GM12878 (cell line): Measurements from ENCODE around the gene TMEM255A. TPM values are rescaled to one million over a fixed set of nuclear protein-coding genes. Genes with fewer than 3 reads are reported as not detected.

Experiments used
- ATF7 ChIP-seq: fragments of 450-650 bp; IDR thresholded peaks from 2 replicates; pipeline ENCODE4 v1.6.1; 2016; ENCODE audit warnings: low read depth, mild to moderate bottlenecking
- BACH1 ChIP-seq: fragments of 450-650 bp; IDR thresholded peaks from 2 replicates; pipeline ENCODE4 v1.6.1; 2017; ENCODE audit warnings: mild to moderate bottlenecking, borderline replicate concordance
- BCL11A ChIP-seq: IDR thresholded peaks from 2 replicates; pipeline ENCODE4 v1.6.1; 2011; ENCODE audit warnings: low read depth, low read length
- EGR1 ChIP-seq, 2 experiments: IDR thresholded peaks; 1 replicate in 1 of 2; 2 replicates in 1 of 2; pipeline ENCODE4 v1.6.1; 2011 to 2012; ENCODE audit warnings: low read depth in 2 of 2, low read length in 2 of 2, borderline replicate concordance in 1 of 2, mild to moderate bottlenecking in 1 of 2, moderate library complexity in 1 of 2
- EZH2 ChIP-seq: IDR thresholded peaks from 2 replicates; pipeline ENCODE4 v1.6.1; 2012; ENCODE audit warnings: low read depth, mild to moderate bottlenecking, control low read depth, inconsistent platforms, low read length, borderline replicate concordance; ENCODE audit not compliant: control insufficient read depth
- GATAD2B ChIP-seq: fragments of 450-650 bp; conservative IDR thresholded peaks from 2 replicates; pipeline ENCODE4 v1.6.1; 2017; ENCODE audit warnings: low read depth, mild to moderate bottlenecking, moderate library complexity
- HDAC2 ChIP-seq: fragments of 200-600 bp; sonication (generic); IDR thresholded peaks from 2 replicates; pipeline ENCODE4 v1.6.1; 2017
- JUNB ChIP-seq: IDR thresholded peaks from 2 replicates; pipeline ENCODE4 v1.6.1; 2016; ENCODE audit warnings: antibody characterized with exemption, mild to moderate bottlenecking
- KAT2A ChIP-seq: conservative IDR thresholded peaks from 2 replicates; pipeline ENCODE4 v1.6.1; 2011; ENCODE audit warnings: low read depth, low read length; ENCODE audit not compliant: control insufficient read depth
- MEF2B ChIP-seq: fragments of 450-650 bp; IDR thresholded peaks from 2 replicates; pipeline ENCODE4 v1.6.1; 2018; ENCODE audit warnings: mild to moderate bottlenecking, moderate library complexity; ENCODE audit not compliant: partially characterized antibody, poor library complexity, severe bottlenecking
- MTA3 ChIP-seq: IDR thresholded peaks from 2 replicates; pipeline ENCODE4 v1.6.1; 2012; ENCODE audit warnings: low read length, inconsistent platforms, borderline replicate concordance
- NR2C1 ChIP-seq: fragments of 450-650 bp; IDR thresholded peaks from 2 replicates; pipeline ENCODE4 v1.6.1; 2017; ENCODE audit warnings: antibody characterized with exemption, mild to moderate bottlenecking, moderate library complexity
- RAD51 ChIP-seq: fragments of 450-650 bp; IDR thresholded peaks from 2 replicates; pipeline ENCODE4 v1.6.1; 2016; ENCODE audit warnings: moderate library complexity, mild to moderate bottlenecking, inconsistent platforms
- RELA ChIP-seq: fragments of 450-650 bp; IDR thresholded peaks from 2 replicates; pipeline ENCODE4 v1.8.0; 2014; ENCODE audit warnings: borderline replicate concordance; ENCODE audit not compliant: partially characterized antibody
- REST ChIP-seq: IDR thresholded peaks from 2 replicates; pipeline ENCODE4 v1.6.1; 2012; ENCODE audit warnings: mild to moderate bottlenecking, low read depth, low read length
- SIN3A ChIP-seq: IDR thresholded peaks from 2 replicates; pipeline ENCODE4 v1.6.1; 2012; ENCODE audit warnings: low read depth, low read length, improper control_type of control experiment
- TCF3 ChIP-seq: IDR thresholded peaks from 2 replicates; pipeline ENCODE4 v1.6.1; 2012; ENCODE audit warnings: low read depth, mild to moderate bottlenecking, low read length, borderline replicate concordance; ENCODE audit not compliant: insufficient read depth
- TCF7 ChIP-seq: IDR thresholded peaks from 2 replicates; pipeline ENCODE4 v1.6.1; 2014; ENCODE audit warnings: antibody characterized with exemption, borderline replicate concordance
- WRNIP1 ChIP-seq: IDR thresholded peaks from 2 replicates; pipeline ENCODE4 v1.6.1; 2011; ENCODE audit warnings: low read depth, low read length, improper control_type of control experiment, borderline replicate concordance
- ZNF207 ChIP-seq: fragments of 450-650 bp; IDR thresholded peaks from 2 replicates; pipeline ENCODE4 v1.6.1; 2014; ENCODE audit warnings: antibody characterized with exemption, mild to moderate bottlenecking, borderline replicate concordance
- ZSCAN29 ChIP-seq: fragments of 450-650 bp; IDR thresholded peaks from 2 replicates; pipeline ENCODE4 v1.6.1; 2017; ENCODE audit warnings: mild to moderate bottlenecking, moderate library complexity
- polyA plus RNA-seq, 11 experiments: library from polyadenylated mRNA; depleted of rRNA in 4 of 11; unstranded in 6 of 11; stranded (reverse) in 5 of 11; fragments of >200 nt; fragmentation: Nextera tagmentation in 4 of 11; fragmentation: Illumina TruSeq in 1 of 11; extraction: Ambion mirVana in 4 of 11; extraction: Trizol in 1 of 11; gene quantifications; 1 replicate in 1 of 11; 2 replicates in 10 of 11; pipeline versions ENCODE4 v1.2.1 to v1.2.3, GENCODE V29; 2011 to 2016; ENCODE audit warnings: inconsistent platforms in 2 of 11, missing spikeins in 2 of 11, low read depth in 1 of 11
- total RNA-seq, 4 experiments: library from RNA; depleted of rRNA in 3 of 4; stranded (reverse); fragments of >200 nt in 3 of 4; fragmentation: Illumina TruSeq in 1 of 4; extraction: Trizol in 1 of 4; gene quantifications; 2 replicates each; pipeline versions ENCODE4 v1.2.1 to v1.2.3, GENCODE V29; 2013 to 2021
- TF ChIP-seq, protein P1 (sequence below): fragments of 450-650 bp; formaldehyde crosslinking; IDR thresholded peaks from 2 replicates; pipeline ENCODE4 v1.5.0; 2022; ENCODE audit warnings: mild to moderate bottlenecking, missing genetic modification characterization

TMEM255A gene
- total and polyA plus RNA-seq, 10 of the 15 experiments (the other 5 are each of a cell fraction or from before 2014, with no cell fraction given) = 0.90 to 5.4 (median 1.3) TPM

DNA sequence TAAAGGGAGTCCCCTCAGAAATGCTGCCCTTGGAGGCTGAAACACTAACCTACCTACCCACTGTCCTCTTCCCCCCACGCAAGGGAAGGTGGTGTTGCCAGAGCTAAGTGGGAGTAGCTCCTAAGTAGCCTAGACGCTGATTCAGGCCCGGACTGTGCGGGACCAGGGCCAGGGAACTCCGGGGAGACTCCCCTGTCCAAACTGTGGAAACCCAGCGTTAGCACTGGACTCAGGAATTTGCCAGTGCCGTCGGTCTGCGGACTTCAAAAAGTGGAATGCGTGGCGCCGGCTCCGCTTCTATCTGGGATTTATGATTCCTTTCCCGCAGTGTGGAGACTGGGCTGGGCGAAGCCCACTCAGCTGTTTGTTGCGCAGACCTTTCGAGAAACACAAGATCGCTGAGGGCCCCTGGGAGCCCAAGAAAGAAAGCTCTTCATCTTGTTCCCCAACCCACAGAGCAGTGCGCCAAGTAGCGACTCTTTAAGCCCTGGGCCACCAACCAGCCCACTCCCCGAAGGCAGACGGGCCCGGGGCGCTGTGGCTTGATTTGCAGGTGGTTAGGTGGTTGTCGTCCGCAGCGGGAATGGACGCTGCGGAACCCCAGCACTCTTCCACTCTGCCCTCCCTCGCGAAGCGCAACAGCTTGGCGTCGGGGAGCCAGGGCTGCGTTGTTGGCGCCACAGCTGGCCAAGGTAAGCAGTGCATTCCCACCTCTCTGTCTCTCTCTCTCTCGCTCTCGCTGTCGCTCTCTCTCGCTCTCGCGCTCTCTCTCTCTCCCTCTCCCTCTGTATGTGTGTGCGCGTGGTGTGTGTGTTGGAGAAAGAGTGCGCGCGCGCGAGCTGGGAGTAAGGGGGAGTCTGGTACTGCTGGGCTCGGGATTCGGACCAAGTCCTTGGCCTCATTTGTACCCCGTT lies 2.0 kb downstream of the TMEM255A start (continued):
- TF ChIP-seq ZSCAN29 (no peak), EZH2 (no peak), RAD51 (no peak), SIN3A (no peak), HDAC2 (no peak), ZNF207 (no peak), TCF7 (no peak; the same call in 1 of the 2 replicates), BCL11A (no peak), JUNB (no peak), TCF3 (no peak; the same call in 1 of the 2 replicates), EGR1 (IDR thresholded peaks at IDR 0.05; ENCODE audit: borderline replicate concordance in 1 of 2, low read depth in 2 of 2, low read length in 2 of 2) (no peak), NR2C1 (no peak), KAT2A (no peak), WRNIP1 (no peak), MEF2B (no peak), ATF7 (peak; percentile 24; the same call in 1 of the 2 replicates), MTA3 (no peak), REST (no peak), RELA (peak; percentile 18), BACH1 (0 out of 2 replicates have a peak, but pooled peaks have one; percentile 25), GATAD2B (0 out of 2 replicates have a peak, but pooled peaks have one; percentile 43)
- TF ChIP-seq, protein P1, sequence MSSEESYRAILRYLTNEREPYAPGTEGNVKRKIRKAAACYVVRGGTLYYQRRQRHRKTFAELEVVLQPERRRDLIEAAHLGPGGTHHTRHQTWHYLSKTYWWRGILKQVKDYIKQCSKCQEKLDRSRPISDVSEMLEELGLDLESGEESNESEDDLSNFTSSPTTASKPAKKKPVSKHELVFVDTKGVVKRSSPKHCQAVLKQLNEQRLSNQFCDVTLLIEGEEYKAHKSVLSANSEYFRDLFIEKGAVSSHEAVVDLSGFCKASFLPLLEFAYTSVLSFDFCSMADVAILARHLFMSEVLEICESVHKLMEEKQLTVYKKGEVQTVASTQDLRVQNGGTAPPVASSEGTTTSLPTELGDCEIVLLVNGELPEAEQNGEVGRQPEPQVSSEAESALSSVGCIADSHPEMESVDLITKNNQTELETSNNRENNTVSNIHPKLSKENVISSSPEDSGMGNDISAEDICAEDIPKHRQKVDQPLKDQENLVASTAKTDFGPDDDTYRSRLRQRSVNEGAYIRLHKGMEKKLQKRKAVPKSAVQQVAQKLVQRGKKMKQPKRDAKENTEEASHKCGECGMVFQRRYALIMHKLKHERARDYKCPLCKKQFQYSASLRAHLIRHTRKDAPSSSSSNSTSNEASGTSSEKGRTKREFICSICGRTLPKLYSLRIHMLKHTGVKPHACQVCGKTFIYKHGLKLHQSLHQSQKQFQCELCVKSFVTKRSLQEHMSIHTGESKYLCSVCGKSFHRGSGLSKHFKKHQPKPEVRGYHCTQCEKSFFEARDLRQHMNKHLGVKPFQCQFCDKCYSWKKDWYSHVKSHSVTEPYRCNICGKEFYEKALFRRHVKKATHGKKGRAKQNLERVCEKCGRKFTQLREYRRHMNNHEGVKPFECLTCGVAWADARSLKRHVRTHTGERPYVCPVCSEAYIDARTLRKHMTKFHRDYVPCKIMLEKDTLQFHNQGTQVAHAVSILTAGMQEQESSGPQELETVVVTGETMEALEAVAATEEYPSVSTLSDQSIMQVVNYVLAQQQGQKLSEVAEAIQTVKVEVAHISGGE (CRISPR knock-in tag) = no peak
